Nephron progenitor cell (in vitro differentiated cells): ENCODE results near the gene C4A.
"Not testable (repeated sequence)": the region's sequence is repeated elsewhere in the genome, so short reads cannot be mapped to it uniquely, and the experiment has no call there.

Experiments used
- DNase-seq: peaks from one replicate; pipeline ENCODE4 v3.0.0; 2021
- H3K27ac Mint-ChIP-seq: 2 replicates; pipeline ENCODE4 v1.8.0; 2021; ENCODE audit warnings: mild to moderate bottlenecking, moderate library complexity, mixed read lengths
- H3K27me3 Mint-ChIP-seq: 2 replicates; pipeline ENCODE4 v1.8.0; 2021; ENCODE audit warnings: mild to moderate bottlenecking, low read depth, mixed read lengths; ENCODE audit not compliant: poor library complexity
- H3K36me3 Mint-ChIP-seq: 2 replicates; pipeline ENCODE4 v1.8.0; 2021; ENCODE audit warnings: low read depth, mixed read lengths
- H3K4me1 Mint-ChIP-seq: 2 replicates; pipeline ENCODE4 v1.8.0; 2021; ENCODE audit warnings: mixed read lengths
- H3K4me3 Mint-ChIP-seq: 2 replicates; pipeline ENCODE4 v1.8.0; 2021; ENCODE audit warnings: mild to moderate bottlenecking, moderate library complexity, mixed read lengths
- H3K9me3 Mint-ChIP-seq: 2 replicates; pipeline ENCODE4 v1.8.0; 2021; ENCODE audit warnings: mild to moderate bottlenecking, moderate library complexity, mixed read lengths

The C4A gene

GRCh38 chr6:31989363-31989762 is 7.5 kb downstream of the C4A start:
- H3K27ac Mint-ChIP-seq: not testable (repeated sequence)

DNA sequence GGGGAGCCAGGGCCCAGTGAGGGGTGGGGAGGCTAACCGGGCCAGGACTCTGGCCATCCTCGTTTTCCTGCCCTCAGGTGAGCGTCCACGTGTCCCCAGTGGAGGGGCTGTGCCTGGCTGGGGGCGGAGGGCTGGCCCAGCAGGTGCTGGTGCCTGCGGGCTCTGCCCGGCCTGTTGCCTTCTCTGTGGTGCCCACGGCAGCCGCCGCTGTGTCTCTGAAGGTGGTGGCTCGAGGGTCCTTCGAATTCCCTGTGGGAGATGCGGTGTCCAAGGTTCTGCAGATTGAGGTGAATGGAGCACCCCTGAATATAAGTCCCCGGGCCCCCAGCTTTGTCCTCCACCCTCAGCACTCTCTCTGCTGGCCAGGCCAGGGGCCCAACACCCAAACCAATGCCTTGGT is 12.6 kb downstream of the C4A start:
- not testable (repeated sequence) for H3K4me3 Mint-ChIP-seq, DNase-seq, H3K36me3 Mint-ChIP-seq, H3K27me3 Mint-ChIP-seq, H3K9me3 Mint-ChIP-seq, H3K4me1 Mint-ChIP-seq, H3K27ac Mint-ChIP-seq

More at GRCh38 chr6:31989363-31989762, 7.5 kb downstream of the C4A start:
- H3K36me3 Mint-ChIP-seq, H3K27me3 Mint-ChIP-seq, H3K4me1 Mint-ChIP-seq, H3K9me3 Mint-ChIP-seq, DNase-seq, H3K4me3 Mint-ChIP-seq: not testable (repeated sequence)

- not testable (repeated sequence) for H3K27me3 Mint-ChIP-seq, DNase-seq, H3K9me3 Mint-ChIP-seq, H3K36me3 Mint-ChIP-seq, H3K4me1 Mint-ChIP-seq, H3K4me3 Mint-ChIP-seq, H3K27ac Mint-ChIP-seq
These were observed 14.5 kb downstream of the C4A start for GRCh38 chr6:31996385-31996784.

DNA sequence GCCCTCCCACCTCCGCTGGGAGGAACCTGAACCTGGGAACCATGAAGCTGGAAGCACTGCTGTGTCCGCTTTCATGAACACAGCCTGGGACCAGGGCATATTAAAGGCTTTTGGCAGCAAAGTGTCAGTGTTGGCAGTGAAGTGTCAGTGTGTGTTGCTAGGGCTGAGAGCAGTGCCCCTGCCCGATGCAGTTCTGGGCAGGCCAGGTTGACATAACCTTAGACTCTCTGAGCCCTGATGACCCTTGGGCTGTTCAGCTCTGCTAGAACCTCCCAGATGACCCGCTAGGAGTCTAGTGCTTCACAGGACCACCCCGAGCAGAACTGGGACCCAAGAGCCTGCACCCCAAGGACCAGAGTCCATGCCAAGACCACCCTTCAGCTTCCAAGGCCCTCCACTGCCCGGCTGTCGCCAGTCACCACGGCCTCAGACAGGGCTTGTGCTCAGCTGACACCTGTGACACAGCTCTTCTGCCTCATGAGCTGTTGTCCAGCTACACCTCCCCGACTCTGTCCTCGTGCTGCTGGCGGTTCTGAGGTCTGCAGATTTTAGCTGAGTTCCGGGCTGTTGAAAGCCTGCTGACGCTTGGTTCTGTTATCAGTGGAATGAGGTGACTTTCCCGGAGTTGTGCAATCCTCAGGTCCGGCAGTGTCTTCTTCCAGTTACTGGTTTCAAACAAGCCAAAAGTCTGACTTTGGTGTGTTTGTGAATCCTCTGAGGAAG is 20.9 kb downstream of the C4A start:
- H3K4me3 Mint-ChIP-seq, H3K9me3 Mint-ChIP-seq, H3K27ac Mint-ChIP-seq, H3K4me1 Mint-ChIP-seq, DNase-seq, H3K27me3 Mint-ChIP-seq, H3K36me3 Mint-ChIP-seq: not testable (repeated sequence)

GRCh38 chr6:32003301-32003700 is 21.4 kb downstream of the C4A start:
- H3K27me3 Mint-ChIP-seq, H3K9me3 Mint-ChIP-seq, DNase-seq, H3K4me3 Mint-ChIP-seq, H3K4me1 Mint-ChIP-seq, H3K27ac Mint-ChIP-seq, H3K36me3 Mint-ChIP-seq: not testable (repeated sequence)

- not testable (repeated sequence) for H3K4me1 Mint-ChIP-seq, H3K27me3 Mint-ChIP-seq, H3K36me3 Mint-ChIP-seq, H3K4me3 Mint-ChIP-seq, DNase-seq, H3K9me3 Mint-ChIP-seq, H3K27ac Mint-ChIP-seq
These were observed 22.5 kb downstream of the C4A start for GRCh38 chr6:32004393-32004792.

DNA sequence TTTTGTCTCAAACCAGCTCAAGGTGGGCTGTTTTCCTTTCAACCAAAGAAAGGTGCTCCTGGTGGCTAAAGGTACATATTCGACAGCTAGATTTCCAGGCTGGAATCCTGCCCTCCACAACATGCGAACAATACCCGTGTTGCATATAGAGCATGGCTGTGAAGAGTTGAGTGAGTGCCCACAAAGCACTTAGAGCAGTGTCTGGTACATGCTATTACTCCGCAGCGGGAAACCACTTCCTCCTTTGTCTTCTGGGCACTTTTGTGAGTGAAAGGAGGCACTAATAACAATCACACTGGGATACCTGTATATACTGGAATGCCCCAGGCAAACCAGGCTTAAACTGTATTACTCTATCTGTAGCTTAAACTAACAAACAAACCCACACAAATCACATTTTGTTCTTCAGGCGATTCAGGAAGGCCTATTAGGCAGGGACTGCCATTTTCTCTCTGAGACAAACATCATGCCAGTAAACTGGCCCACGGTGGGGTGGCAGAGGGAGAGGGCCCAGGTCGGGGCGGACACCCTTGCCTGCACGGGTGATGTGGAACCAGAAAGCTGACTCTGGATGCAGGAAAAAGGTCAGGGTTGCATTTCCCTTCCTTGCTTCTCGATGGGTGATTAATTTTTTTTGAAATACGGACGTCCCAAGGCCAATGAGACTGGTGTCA is 23.1 kb downstream of the C4A start:
- not testable (repeated sequence) for H3K27ac Mint-ChIP-seq, H3K4me3 Mint-ChIP-seq, H3K9me3 Mint-ChIP-seq, H3K4me1 Mint-ChIP-seq, H3K36me3 Mint-ChIP-seq, H3K27me3 Mint-ChIP-seq, DNase-seq

- not testable (repeated sequence) for H3K4me1 Mint-ChIP-seq, DNase-seq, H3K27me3 Mint-ChIP-seq
These were observed 23.7 kb downstream of the C4A start for GRCh38 chr6:32005538-32005880.

GRCh38 chr6:32005991-32006529 is 24.2 kb downstream of the C4A start:
- H3K4me3 Mint-ChIP-seq, H3K9me3 Mint-ChIP-seq, H3K27ac Mint-ChIP-seq, H3K4me1 Mint-ChIP-seq, H3K27me3 Mint-ChIP-seq, DNase-seq, H3K36me3 Mint-ChIP-seq: not testable (repeated sequence)

More at GRCh38 chr6:32005538-32005880, 23.7 kb downstream of the C4A start:
- H3K9me3 Mint-ChIP-seq, H3K27ac Mint-ChIP-seq, H3K4me3 Mint-ChIP-seq, H3K36me3 Mint-ChIP-seq: not testable (repeated sequence)

DNA sequence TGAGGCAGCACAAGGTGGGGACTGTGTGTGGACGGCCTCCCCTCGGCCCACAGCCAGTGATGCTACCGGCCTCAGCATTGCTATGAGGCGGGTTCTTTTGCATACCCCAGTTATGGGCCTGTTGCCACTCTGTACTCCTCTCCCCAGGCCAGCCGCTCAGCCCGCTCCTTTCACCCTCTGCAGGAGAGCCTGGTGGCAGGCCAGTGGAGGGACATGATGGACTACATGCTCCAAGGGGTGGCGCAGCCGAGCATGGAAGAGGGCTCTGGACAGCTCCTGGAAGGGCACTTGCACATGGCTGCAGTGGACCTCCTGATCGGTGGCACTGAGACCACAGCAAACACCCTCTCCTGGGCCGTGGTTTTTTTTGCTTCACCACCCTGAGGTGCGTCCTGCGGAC is 25.2 kb downstream of the C4A start:
- not testable (repeated sequence) for H3K27ac Mint-ChIP-seq, DNase-seq, H3K36me3 Mint-ChIP-seq, H3K27me3 Mint-ChIP-seq, H3K4me1 Mint-ChIP-seq, H3K4me3 Mint-ChIP-seq, H3K9me3 Mint-ChIP-seq

DNA sequence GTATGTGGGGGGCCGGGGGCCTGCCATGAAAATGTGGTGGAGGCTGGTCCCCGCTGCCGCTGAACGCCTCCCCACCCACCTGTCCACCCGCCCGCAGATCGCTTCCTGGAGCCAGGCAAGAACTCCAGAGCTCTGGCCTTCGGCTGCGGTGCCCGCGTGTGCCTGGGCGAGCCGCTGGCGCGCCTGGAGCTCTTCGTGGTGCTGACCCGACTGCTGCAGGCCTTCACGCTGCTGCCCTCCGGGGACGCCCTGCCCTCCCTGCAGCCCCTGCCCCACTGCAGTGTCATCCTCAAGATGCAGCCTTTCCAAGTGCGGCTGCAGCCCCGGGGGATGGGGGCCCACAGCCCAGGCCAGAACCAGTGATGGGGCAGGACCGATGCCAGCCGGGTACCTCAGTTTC is 26.2 kb downstream of the C4A start:
- not testable (repeated sequence) for DNase-seq, H3K27me3 Mint-ChIP-seq, H3K4me3 Mint-ChIP-seq, H3K27ac Mint-ChIP-seq, H3K4me1 Mint-ChIP-seq, H3K36me3 Mint-ChIP-seq, H3K9me3 Mint-ChIP-seq

DNA sequence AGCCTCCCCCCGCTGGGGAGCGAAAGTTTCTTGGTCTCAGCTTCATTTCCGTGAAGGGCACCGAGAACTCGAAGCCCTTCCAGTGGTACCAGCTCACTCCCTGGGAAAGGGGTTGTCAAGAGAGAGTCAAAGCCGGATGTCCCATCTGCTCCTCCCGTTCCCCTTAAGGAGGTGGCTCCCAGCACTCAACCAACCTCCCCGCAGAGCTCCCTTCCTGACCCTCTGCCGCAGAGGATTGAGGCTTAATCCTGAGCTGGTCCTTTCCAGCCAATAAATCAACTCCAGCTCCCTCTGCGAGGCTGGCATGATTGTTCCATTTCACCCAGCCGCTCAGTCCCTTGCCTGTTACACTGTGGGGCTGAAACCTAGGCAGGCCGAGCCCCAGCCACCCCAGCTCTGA is 26.8 kb downstream of the C4A start:
- H3K4me1 Mint-ChIP-seq, H3K36me3 Mint-ChIP-seq, DNase-seq, H3K9me3 Mint-ChIP-seq, H3K27ac Mint-ChIP-seq, H3K27me3 Mint-ChIP-seq, H3K4me3 Mint-ChIP-seq: not testable (repeated sequence)

DNA sequence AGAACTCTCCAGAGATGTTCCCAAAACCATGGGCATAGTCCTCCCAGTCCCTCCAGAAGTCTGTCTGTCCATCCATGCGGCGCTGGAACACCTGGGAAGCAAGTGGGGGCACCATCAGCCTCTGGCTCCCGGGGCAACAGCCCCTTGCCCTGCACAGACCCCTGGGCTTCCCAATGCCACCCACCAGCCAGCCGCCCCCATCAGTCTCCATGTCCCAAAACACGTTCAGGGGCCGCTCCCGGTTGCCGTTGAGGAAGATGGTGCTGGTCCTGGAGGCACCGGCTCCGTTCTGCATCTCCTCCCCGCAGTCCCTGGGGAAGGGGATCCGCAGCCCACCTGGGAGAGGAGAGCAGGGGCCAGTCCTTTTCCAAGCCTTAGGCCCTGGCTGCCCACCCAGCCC is 27.7 kb downstream of the C4A start:
- not testable (repeated sequence) for H3K36me3 Mint-ChIP-seq, H3K9me3 Mint-ChIP-seq, DNase-seq, H3K27ac Mint-ChIP-seq, H3K27me3 Mint-ChIP-seq, H3K4me1 Mint-ChIP-seq, H3K4me3 Mint-ChIP-seq

GRCh38 chr6:32010856-32011530 is 29.1 kb downstream of the C4A start:
- not testable (repeated sequence) for H3K4me3 Mint-ChIP-seq, H3K4me1 Mint-ChIP-seq, H3K27me3 Mint-ChIP-seq, H3K36me3 Mint-ChIP-seq, H3K9me3 Mint-ChIP-seq, H3K27ac Mint-ChIP-seq, DNase-seq
